ENCODE data around the gene TTC21A.

Gene TTC21A

GRCh38 chr3:39137991-39138803 is 30.7 kb downstream of the TTC21A start:
- DNase-seq, result no peak

GRCh38 chr3:39138804-39139415 is 31.4 kb downstream of the TTC21A start:
- no peak for DNase-seq

- no peak for DNase-seq
These were observed 32.0 kb downstream of the TTC21A start for GRCh38 chr3:39139442-39139841.

- no peak for DNase-seq
These were observed 33.0 kb downstream of the TTC21A start for GRCh38 chr3:39140341-39140971.

- peak; percentile 58 for DNase-seq
These were observed 33.9 kb downstream of the TTC21A start for GRCh38 chr3:39141171-39141995.

- DNase-seq, result no peak
These were observed 34.6 kb downstream of the TTC21A start for GRCh38 chr3:39142067-39142466.

GRCh38 chr3:39143051-39143885 is 35.8 kb downstream of the TTC21A start:
- DNase-seq, result no peak

GRCh38 chr3:39144095-39144747 is 36.7 kb downstream of the TTC21A start:
- DNase-seq, result no peak

- no peak for DNase-seq
These were observed 37.4 kb downstream of the TTC21A start for GRCh38 chr3:39144748-39145380.

GRCh38 chr3:39146083-39146501 is 38.6 kb downstream of the TTC21A start:
- peak; percentile 56 for DNase-seq

GRCh38 chr3:39146611-39147591 is 39.4 kb downstream of the TTC21A start:
- peak; percentile 82 for DNase-seq

- peak; percentile 56 for DNase-seq
These were observed 40.4 kb downstream of the TTC21A start for GRCh38 chr3:39147711-39148434.

- DNase-seq, result no peak
These were observed 41.1 kb downstream of the TTC21A start for GRCh38 chr3:39148435-39149058.

- DNase-seq, result no peak
These were observed 41.6 kb downstream of the TTC21A start for GRCh38 chr3:39149059-39149455.

GRCh38 chr3:39149498-39150147 is 42.1 kb downstream of the TTC21A start:
- no peak for DNase-seq

- no peak for DNase-seq
These were observed 42.8 kb downstream of the TTC21A start for GRCh38 chr3:39150148-39150802.
